ENCODE data around the gene THRB. TPM values are rescaled to one million over a fixed set of nuclear protein-coding genes. Genes with fewer than 3 reads are reported as not detected.

The THRB gene
- total RNA-seq, 4 donors from 2014 or later, result 6.3 to 10.3 (median 8.5) TPM

GRCh38 chr3:24343084-24343783, 151.4 kb downstream of the THRB start:
- no peak for DNase-seq (ENCODE audit: low spot score in 2 of 2)
- 79 to 80% methylated on average over 3 of the region's 3 CpGs for WGBS, 2 donors
- H3K36me3 ChIP-seq, result no peaks in the 10 kb centered on the region
- H3K4me1 ChIP-seq, result peaks cover 0 to 27% (median 0%) of the 10 kb centered on the region in 4 donors
- H3K27me3 ChIP-seq, result no peaks in the 10 kb centered on the region
- no peaks in the 10 kb centered on the region for H3K9me3 ChIP-seq
- no peak overlapping the region for H3K4me3 ChIP-seq
- TF ChIP-seq, protein P1, sequence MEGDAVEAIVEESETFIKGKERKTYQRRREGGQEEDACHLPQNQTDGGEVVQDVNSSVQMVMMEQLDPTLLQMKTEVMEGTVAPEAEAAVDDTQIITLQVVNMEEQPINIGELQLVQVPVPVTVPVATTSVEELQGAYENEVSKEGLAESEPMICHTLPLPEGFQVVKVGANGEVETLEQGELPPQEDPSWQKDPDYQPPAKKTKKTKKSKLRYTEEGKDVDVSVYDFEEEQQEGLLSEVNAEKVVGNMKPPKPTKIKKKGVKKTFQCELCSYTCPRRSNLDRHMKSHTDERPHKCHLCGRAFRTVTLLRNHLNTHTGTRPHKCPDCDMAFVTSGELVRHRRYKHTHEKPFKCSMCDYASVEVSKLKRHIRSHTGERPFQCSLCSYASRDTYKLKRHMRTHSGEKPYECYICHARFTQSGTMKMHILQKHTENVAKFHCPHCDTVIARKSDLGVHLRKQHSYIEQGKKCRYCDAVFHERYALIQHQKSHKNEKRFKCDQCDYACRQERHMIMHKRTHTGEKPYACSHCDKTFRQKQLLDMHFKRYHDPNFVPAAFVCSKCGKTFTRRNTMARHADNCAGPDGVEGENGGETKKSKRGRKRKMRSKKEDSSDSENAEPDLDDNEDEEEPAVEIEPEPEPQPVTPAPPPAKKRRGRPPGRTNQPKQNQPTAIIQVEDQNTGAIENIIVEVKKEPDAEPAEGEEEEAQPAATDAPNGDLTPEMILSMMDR (IDR thresholded peaks at IDR 0.05), result no peak
- TF ChIP-seq POLR2A (IDR thresholded peaks at IDR 0.05), result no peak
- no peak for TF ChIP-seq EP300 (IDR thresholded peaks at IDR 0.05)
- H3K27ac ChIP-seq, result no peak overlapping the region

DNA sequence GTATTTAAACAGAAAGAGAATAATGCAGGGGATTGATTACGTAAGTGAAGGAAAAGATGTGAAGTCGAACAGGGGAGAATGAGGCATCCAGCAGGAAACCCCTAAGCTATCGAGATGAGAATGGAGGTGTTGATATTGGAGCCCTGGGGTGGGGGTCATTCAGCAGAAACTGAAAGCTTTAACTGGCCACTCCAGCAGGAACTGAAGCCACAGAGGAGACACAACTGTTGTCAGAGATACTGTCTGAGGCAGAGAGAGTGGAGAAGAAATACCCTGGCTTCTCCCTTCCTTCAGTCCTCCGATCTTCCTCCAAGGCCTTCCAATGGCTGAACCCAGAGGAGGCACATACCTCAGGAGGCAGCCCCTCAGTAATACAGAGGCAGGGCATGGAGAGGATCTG, 152.4 kb downstream of the THRB start:
- H3K4me1 ChIP-seq, result peaks cover 0 to 29% (median 0%) of the 10 kb centered on the region in 4 donors
- H3K27me3 ChIP-seq, result no peaks in the 10 kb centered on the region
- no peak overlapping the region for H3K4me3 ChIP-seq
- DNase-seq (ENCODE audit: low spot score in 2 of 2), result no peak
- H3K36me3 ChIP-seq, result no peaks in the 10 kb centered on the region
- no peak for TF ChIP-seq POLR2A (IDR thresholded peaks at IDR 0.05)
- no peak for TF ChIP-seq EP300 (IDR thresholded peaks at IDR 0.05)
- TF ChIP-seq, protein P1 (IDR thresholded peaks at IDR 0.05), result no peak
- no peak overlapping the region for H3K27ac ChIP-seq
- H3K9me3 ChIP-seq, result no peaks in the 10 kb centered on the region
- 95 to 96% methylated on average over 4 of the region's 4 CpGs for WGBS, 2 donors

DNA sequence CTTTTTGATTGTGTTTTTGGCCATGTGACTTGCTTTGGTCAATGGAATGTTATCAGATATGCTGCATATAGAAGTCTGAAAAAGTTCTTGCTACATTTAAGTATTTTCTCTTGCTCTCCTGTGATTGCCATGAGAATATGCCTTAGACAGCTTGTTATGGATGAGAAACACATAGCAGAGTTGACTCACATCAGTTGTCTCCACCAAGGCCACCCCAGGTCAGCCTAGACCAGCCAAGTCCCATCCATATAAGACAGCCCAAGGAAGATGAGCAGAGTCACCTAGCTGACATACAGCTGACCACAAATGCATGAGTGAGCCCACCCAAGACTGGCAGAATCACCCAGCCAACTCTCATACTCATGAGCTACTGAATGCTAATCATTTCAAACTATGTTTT, 153.0 kb downstream of the THRB start:
- Histone ChIP-seq H3K27me3 (no peaks in the 10 kb centered on the region), H3K27ac (no peak overlapping the region), H3K9me3 (no peaks in the 10 kb centered on the region), H3K36me3 (no peaks in the 10 kb centered on the region), H3K4me1 (peaks cover 0 to 34% (median 0%) of the 10 kb centered on the region in 4 donors), H3K4me3 (no peak overlapping the region)
- no peak for TF ChIP-seq EP300 (IDR thresholded peaks at IDR 0.05)
- TF ChIP-seq, protein P1 (IDR thresholded peaks at IDR 0.05), result no peak
- TF ChIP-seq POLR2A (IDR thresholded peaks at IDR 0.05), result no peak
- no peak for DNase-seq (ENCODE audit: low spot score in 2 of 2)

DNA sequence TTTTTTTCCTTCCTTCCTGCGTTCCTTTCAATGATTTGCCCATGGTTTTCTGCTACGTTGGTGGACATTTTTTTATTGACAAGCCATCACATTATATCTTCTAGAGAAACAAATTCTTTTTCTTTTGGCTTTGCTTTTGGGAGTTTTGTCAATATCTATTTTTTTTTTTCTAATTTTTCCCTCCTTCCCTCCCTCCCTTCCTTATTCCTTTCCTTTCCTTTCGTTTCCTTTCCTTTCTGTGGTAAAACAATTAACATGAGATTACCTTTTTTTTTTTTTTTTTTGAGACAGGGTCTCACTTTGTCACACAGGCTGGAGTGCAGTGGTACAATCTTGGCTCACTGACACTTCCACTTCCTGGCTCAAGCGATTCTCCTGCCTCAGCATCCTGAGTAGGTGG, 153.7 kb downstream of the THRB start:
- Histone ChIP-seq H3K36me3 (no peaks in the 10 kb centered on the region), H3K4me3 (no peak overlapping the region), H3K9me3 (no peaks in the 10 kb centered on the region), H3K27ac (no peak overlapping the region), H3K27me3 (no peaks in the 10 kb centered on the region), H3K4me1 (peaks cover 0 to 34% (median 0%) of the 10 kb centered on the region in 4 donors)
- no peak for DNase-seq (ENCODE audit: low spot score in 2 of 2)
- WGBS, 2 donors, result 78 to 95% methylated on average over 4 of the region's 4 CpGs
- TF ChIP-seq EP300 (IDR thresholded peaks at IDR 0.05) (no peak), POLR2A (IDR thresholded peaks at IDR 0.05) (no peak)
- TF ChIP-seq, protein P1 (IDR thresholded peaks at IDR 0.05), result no peak

DNA sequence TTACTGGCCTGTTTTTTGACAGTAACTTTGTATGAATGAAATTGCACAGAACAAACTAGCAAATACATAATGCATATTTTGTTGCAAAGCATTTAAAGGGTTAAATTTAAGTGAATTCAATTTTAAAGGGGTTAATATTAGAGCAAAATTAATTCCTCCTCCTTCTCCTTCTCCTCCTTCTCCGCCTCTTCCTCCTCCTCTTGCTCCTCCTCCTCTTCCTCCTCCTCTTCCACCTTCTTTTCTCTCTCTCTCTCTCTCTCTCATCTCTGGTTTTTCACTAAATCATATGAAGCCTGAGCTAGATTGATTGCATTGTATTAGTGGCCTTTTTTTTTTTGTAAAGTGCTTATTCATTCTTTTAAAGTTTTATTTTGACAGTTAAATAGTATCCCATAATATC, 154.5 kb downstream of the THRB start:
- 60 to 67% methylated on average over 1 of the region's 1 CpG for WGBS, 2 donors
- DNase-seq (ENCODE audit: low spot score in 2 of 2), result no peak

More for the DNA sequence above, 154.5 kb downstream of the THRB start:
- Histone ChIP-seq H3K4me1 (peaks cover 0 to 33% (median 0%) of the 10 kb centered on the region in 4 donors), H3K27ac (no peak overlapping the region), H3K4me3 (no peak overlapping the region), H3K36me3 (no peaks in the 10 kb centered on the region), H3K9me3 (no peaks in the 10 kb centered on the region), H3K27me3 (no peaks in the 10 kb centered on the region)
- TF ChIP-seq, protein P1 (IDR thresholded peaks at IDR 0.05), result no peak
- TF ChIP-seq POLR2A (IDR thresholded peaks at IDR 0.05) (no peak), EP300 (IDR thresholded peaks at IDR 0.05) (no peak)
